Measurements from ENCODE around the gene HDAC8.

HDAC8 gene

DNA sequence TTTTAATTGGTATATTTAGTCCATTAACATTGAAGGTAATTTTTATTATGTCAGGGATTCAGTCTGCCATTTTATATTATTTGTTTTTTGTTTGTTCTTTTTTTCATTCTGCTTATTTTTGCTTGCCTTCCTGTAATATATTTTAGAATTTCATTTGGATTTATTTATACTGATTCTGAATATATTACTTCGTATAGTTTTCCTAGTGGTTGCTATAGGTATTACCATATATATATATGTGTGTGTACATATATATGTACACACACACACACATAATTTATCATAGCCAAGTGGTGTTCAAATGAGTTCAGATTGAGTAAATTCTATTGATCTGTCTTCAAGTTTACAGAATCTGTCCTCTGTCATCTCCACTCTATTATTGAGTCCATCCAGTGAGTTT is 278.1 kb downstream of the HDAC8 start:
- no peak for DNase-seq (ENCODE audit: low read depth)

- DNase-seq (ENCODE audit: low read depth) = no peak
These were observed 290.3 kb downstream of the HDAC8 start for GRCh38 chrX:72282302-72282701.

GRCh38 chrX:72280321-72280845 is 292.3 kb downstream of the HDAC8 start:
- DNase-seq (ENCODE audit: low read depth) = no peak
